IMR-90 (cell line): ENCODE measurements around the gene PAK6.

Experiments
- CEBPB ChIP-seq: IDR thresholded peaks from 2 replicates; pipeline ENCODE4 v1.6.1; 2012; ENCODE audit warnings: low read depth, low read length, improper control_type of control experiment
- MAFK ChIP-seq: IDR thresholded peaks from 2 replicates; pipeline ENCODE4 v1.6.1; 2012; ENCODE audit warnings: low read depth, low read length, improper control_type of control experiment
- MAZ ChIP-seq: IDR thresholded peaks from 2 replicates; pipeline ENCODE4 v1.6.1; 2012; ENCODE audit warnings: low read depth, mild to moderate bottlenecking, low read length, improper control_type of control experiment, moderate library complexity, borderline replicate concordance
- MXI1 ChIP-seq: IDR thresholded peaks from 2 replicates; pipeline ENCODE4 v1.6.1; 2012; ENCODE audit warnings: low read depth, mild to moderate bottlenecking, low read length, moderate library complexity, borderline replicate concordance
- POLR2A ChIP-seq: IDR thresholded peaks from 2 replicates; pipeline ENCODE4 v1.6.1; 2012; ENCODE audit warnings: mild to moderate bottlenecking, low read depth, low read length
- RAD21 ChIP-seq: IDR thresholded peaks from 2 replicates; pipeline ENCODE4 v1.6.1; 2012; ENCODE audit warnings: low read length, improper control_type of control experiment
- RFX5 ChIP-seq: IDR thresholded peaks from 2 replicates; pipeline ENCODE4 v1.8.0; 2012; ENCODE audit warnings: low read depth, mild to moderate bottlenecking, low read length, moderate library complexity
- TF ChIP-seq, protein P1 (sequence below): conservative IDR thresholded peaks from 2 replicates; pipeline ENCODE4 v1.5.1; 2012; ENCODE audit warnings: mild to moderate bottlenecking, low read depth, low read length, improper control_type of control experiment
- TF ChIP-seq, protein P2 (sequence below): fragments of 150-350 bp; IDR thresholded peaks from 2 replicates; pipeline ENCODE4 v1.6.1; 2016; ENCODE audit warnings: low read depth, mild to moderate bottlenecking, low read length, moderate library complexity, borderline replicate concordance
- TF ChIP-seq, protein P3 (sequence below): fragments of 150-350 bp; IDR thresholded peaks from 2 replicates; pipeline ENCODE4 v1.6.1; 2017; ENCODE audit warnings: mild to moderate bottlenecking, antibody characterized with exemption, low read length, low read depth

DNA sequence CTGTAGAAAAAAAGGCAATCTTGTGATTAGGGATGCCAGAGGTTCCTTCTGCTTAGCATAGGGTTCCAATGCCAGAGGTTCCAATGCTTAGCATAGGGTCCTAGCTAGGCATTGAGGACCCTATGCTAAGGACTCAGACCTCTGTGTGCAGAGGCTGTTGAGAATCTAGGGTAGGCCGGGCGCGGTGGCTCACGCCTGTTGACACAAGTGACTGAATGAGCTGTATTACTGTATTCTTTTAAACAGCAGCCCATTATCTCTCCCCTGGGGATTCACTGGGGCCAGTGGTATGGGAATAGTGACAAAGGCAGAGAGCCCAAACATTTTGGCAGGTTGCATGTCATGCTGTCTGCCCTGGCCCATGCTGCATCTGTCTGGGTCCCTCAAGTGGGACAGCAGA is 16.2 kb downstream of the PAK6 start:
- TF ChIP-seq, protein P1, sequence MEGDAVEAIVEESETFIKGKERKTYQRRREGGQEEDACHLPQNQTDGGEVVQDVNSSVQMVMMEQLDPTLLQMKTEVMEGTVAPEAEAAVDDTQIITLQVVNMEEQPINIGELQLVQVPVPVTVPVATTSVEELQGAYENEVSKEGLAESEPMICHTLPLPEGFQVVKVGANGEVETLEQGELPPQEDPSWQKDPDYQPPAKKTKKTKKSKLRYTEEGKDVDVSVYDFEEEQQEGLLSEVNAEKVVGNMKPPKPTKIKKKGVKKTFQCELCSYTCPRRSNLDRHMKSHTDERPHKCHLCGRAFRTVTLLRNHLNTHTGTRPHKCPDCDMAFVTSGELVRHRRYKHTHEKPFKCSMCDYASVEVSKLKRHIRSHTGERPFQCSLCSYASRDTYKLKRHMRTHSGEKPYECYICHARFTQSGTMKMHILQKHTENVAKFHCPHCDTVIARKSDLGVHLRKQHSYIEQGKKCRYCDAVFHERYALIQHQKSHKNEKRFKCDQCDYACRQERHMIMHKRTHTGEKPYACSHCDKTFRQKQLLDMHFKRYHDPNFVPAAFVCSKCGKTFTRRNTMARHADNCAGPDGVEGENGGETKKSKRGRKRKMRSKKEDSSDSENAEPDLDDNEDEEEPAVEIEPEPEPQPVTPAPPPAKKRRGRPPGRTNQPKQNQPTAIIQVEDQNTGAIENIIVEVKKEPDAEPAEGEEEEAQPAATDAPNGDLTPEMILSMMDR, result no peak
- TF ChIP-seq, protein P2, sequence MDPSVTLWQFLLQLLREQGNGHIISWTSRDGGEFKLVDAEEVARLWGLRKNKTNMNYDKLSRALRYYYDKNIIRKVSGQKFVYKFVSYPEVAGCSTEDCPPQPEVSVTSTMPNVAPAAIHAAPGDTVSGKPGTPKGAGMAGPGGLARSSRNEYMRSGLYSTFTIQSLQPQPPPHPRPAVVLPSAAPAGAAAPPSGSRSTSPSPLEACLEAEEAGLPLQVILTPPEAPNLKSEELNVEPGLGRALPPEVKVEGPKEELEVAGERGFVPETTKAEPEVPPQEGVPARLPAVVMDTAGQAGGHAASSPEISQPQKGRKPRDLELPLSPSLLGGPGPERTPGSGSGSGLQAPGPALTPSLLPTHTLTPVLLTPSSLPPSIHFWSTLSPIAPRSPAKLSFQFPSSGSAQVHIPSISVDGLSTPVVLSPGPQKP, result no peak
- TF ChIP-seq MAFK (no peak), CEBPB (no peak), POLR2A (no peak), MXI1 (no peak), RAD21 (no peak), RFX5 (no peak), MAZ (no peak)
- TF ChIP-seq, protein P3, sequence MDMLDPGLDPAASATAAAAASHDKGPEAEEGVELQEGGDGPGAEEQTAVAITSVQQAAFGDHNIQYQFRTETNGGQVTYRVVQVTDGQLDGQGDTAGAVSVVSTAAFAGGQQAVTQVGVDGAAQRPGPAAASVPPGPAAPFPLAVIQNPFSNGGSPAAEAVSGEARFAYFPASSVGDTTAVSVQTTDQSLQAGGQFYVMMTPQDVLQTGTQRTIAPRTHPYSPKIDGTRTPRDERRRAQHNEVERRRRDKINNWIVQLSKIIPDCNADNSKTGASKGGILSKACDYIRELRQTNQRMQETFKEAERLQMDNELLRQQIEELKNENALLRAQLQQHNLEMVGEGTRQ, result no peak
